Hepatocyte (in vitro differentiated cells): ENCODE data around the gene B2M. TPM values are rescaled to one million over a fixed set of nuclear protein-coding genes. Genes with fewer than 3 reads are reported as not detected.
A peak's percentile ranks its signal among the peaks of the same experiment; 100 is the strongest.

Source experiments
- DNase-seq: peaks from one replicate; pipeline ENCODE4 v3.0.0-alpha.2; 2016; ENCODE audit warnings: low spot score
- H2AFZ ChIP-seq: fragments of 200-600 bp; sonication (generic); 2 replicates; pipeline ENCODE4 v1.6.0; 2016; ENCODE audit warnings: antibody characterized with exemption, mild to moderate bottlenecking
- H3K27ac ChIP-seq: fragments of 200-600 bp; sonication (generic); 2 replicates; pipeline ENCODE4 v1.5.1; 2016; ENCODE audit warnings: mild to moderate bottlenecking
- H3K27me3 ChIP-seq: fragments of 200-600 bp; sonication (generic); 2 replicates; pipeline ENCODE4 v1.6.1; 2016
- H3K36me3 ChIP-seq: fragments of 200-600 bp; sonication (generic); replicated peaks from 2 replicates; pipeline ENCODE4 v1.5.1; 2016; ENCODE audit warnings: low read depth; ENCODE audit not compliant: insufficient read depth
- H3K4me1 ChIP-seq: fragments of 200-600 bp; sonication (generic); 2 replicates; pipeline ENCODE4 v1.5.1; 2016; ENCODE audit warnings: mild to moderate bottlenecking, moderate library complexity; ENCODE audit not compliant: insufficient read depth
- H3K4me2 ChIP-seq: fragments of 200-600 bp; sonication (generic); 2 replicates; pipeline ENCODE4 v1.6.0; 2016
- H3K4me3 ChIP-seq: fragments of 200-600 bp; sonication (generic); 2 replicates; pipeline ENCODE4 v1.5.1; 2016; ENCODE audit warnings: mild to moderate bottlenecking
- H3K79me2 ChIP-seq: fragments of 200-600 bp; sonication (generic); 2 replicates; pipeline ENCODE4 v1.6.0; 2017; ENCODE audit warnings: mild to moderate bottlenecking
- H3K9me2 ChIP-seq: fragments of 200-600 bp; sonication (generic); replicated peaks from 2 replicates; pipeline ENCODE4 v1.6.0; 2017; ENCODE audit warnings: mild to moderate bottlenecking; ENCODE audit not compliant: insufficient read depth
- H3K9me3 ChIP-seq: fragments of 200-600 bp; sonication (generic); 2 replicates; pipeline ENCODE4 v1.5.1; 2016; ENCODE audit warnings: low read depth, mild to moderate bottlenecking
- H4K20me1 ChIP-seq: fragments of 200-600 bp; sonication (generic); 2 replicates; pipeline ENCODE4 v1.6.0; 2016; ENCODE audit warnings: mild to moderate bottlenecking; ENCODE audit not compliant: insufficient read depth, poor library complexity, severe bottlenecking
- CTCF ChIP-seq: fragments of 200-600 bp; sonication (generic); IDR thresholded peaks from 2 replicates; pipeline ENCODE4 v1.5.1; 2016; ENCODE audit warnings: antibody characterized with exemption, mild to moderate bottlenecking; ENCODE audit not compliant: poor library complexity
- EZH2 ChIP-seq: fragments of 200-600 bp; sonication (generic); IDR thresholded peaks from 2 replicates; pipeline ENCODE4 v1.6.1; 2016; ENCODE audit warnings: antibody characterized with exemption, mild to moderate bottlenecking, borderline replicate concordance
- EZH2phosphoT487 ChIP-seq: fragments of 200-600 bp; sonication (generic); IDR thresholded peaks from one replicate; pipeline ENCODE4 v1.6.1; 2018; ENCODE audit warnings: antibody characterized with exemption, mild to moderate bottlenecking, low read depth, moderate library complexity; ENCODE audit not compliant: unreplicated experiment, severe bottlenecking
- WGBS: methylation state at CpG from one replicate; pipeline ENCODE4 v1.1.6; 2016; ENCODE audit warnings: low lambda C conversion rate; ENCODE audit errors: missing lambda C conversion rate; 5-methylcytosine and 5-hydroxymethylcytosine counted together
- polyA plus RNA-seq: library from polyadenylated mRNA; unstranded; fragments of >200 nt; fragmentation: Nextera tagmentation; extraction: Ambion mirVana; gene quantifications from 2 replicates; pipeline ENCODE4 v1.2.1, GENCODE V29; 2016
- total RNA-seq: library from RNA; depleted of rRNA; stranded (reverse); fragments of >200 nt; gene quantifications from 2 replicates; pipeline ENCODE4 v1.2.3, GENCODE V29; 2014

Gene B2M
- total and polyA plus RNA-seq, 2 experiments from 2014 or later = 2,324 to 2,570 TPM

- H2AFZ ChIP-seq = no peak overlapping the region
Measured at GRCh38 chr15:44722011-44722410, 10.7 kb downstream of the B2M start.

GRCh38 chr15:44726136-44726535 is 14.8 kb downstream of the B2M start:
- no peak overlapping the region for H3K4me3 ChIP-seq
- peaks cover 6% of the 10 kb centered on the region for H3K4me1 ChIP-seq
- H4K20me1 ChIP-seq = no peaks in the 10 kb centered on the region
- H3K36me3 ChIP-seq = no peaks in the 10 kb centered on the region
- peak overlapping the region; percentile 98 for H3K27ac ChIP-seq
- 84% methylated on average over 7 of the region's 7 CpGs for WGBS
- H3K4me2 ChIP-seq = peak overlapping the region; percentile 17
- H3K27me3 ChIP-seq = no peaks in the 10 kb centered on the region
- peaks cover 14% of the 10 kb centered on the region for H3K79me2 ChIP-seq
- H2AFZ ChIP-seq = peak overlapping the region; percentile 3
- H3K9me2 ChIP-seq = no peaks in the 10 kb centered on the region
- H3K9me3 ChIP-seq = no peaks in the 10 kb centered on the region
- DNase-seq = no peak
- TF ChIP-seq CTCF = no peak
- no peak for TF ChIP-seq EZH2phosphoT487
- no peak for TF ChIP-seq EZH2

More at GRCh38 chr15:44722011-44722410, 10.7 kb downstream of the B2M start:
- Histone ChIP-seq H3K79me2 (no peaks in the 10 kb centered on the region), H4K20me1 (no peaks in the 10 kb centered on the region), H3K36me3 (no peaks in the 10 kb centered on the region), H3K4me3 (no peak overlapping the region), H3K9me2 (no peaks in the 10 kb centered on the region), H3K27me3 (no peaks in the 10 kb centered on the region), H3K4me1 (no peaks in the 10 kb centered on the region), H3K9me3 (no peaks in the 10 kb centered on the region), H3K4me2 (no peak overlapping the region), H3K27ac (no peak overlapping the region)
- DNase-seq = no peak
- no peak for TF ChIP-seq EZH2phosphoT487
- TF ChIP-seq CTCF = no peak
- TF ChIP-seq EZH2 = no peak
- WGBS = 76% methylated on average over 2 of the region's 2 CpGs

GRCh38 chr15:44726568-44727484 is 15.5 kb downstream of the B2M start:
- no peaks in the 10 kb centered on the region for H3K27me3 ChIP-seq
- H2AFZ ChIP-seq = peak overlapping the region; percentile 3
- H3K9me2 ChIP-seq = no peaks in the 10 kb centered on the region
- H3K4me3 ChIP-seq = no peak overlapping the region
- peaks cover 16% of the 10 kb centered on the region for H3K79me2 ChIP-seq
- H3K4me1 ChIP-seq = peaks cover 6% of the 10 kb centered on the region
- WGBS = 44% methylated on average over 5 of the region's 5 CpGs
- H3K36me3 ChIP-seq = no peaks in the 10 kb centered on the region
- no peaks in the 10 kb centered on the region for H3K9me3 ChIP-seq
- H3K27ac ChIP-seq = peak overlapping the region; percentile 98
- H4K20me1 ChIP-seq = no peaks in the 10 kb centered on the region
- TF ChIP-seq EZH2phosphoT487 (no peak), CTCF (no peak), EZH2 (no peak)
- peak overlapping the region; percentile 17 for H3K4me2 ChIP-seq
- DNase-seq = peak; percentile 82
